T-helper 17 cell (primary cell): Measurements from ENCODE around the gene C13orf42. TPM values are rescaled to one million over a fixed set of nuclear protein-coding genes. Genes with fewer than 3 reads are reported as not detected.

Source experiments
- ATAC-seq: fragments of 150-1000 bp; cut with Tn5 transposase; 2 replicates; pipeline ENCODE4 v1.10.0; 2021; ENCODE audit warnings: mild to moderate bottlenecking, moderate library complexity
- DNase-seq, 3 donors: peaks; one replicate each; pipeline versions ENCODE4 v3.0.0 to v3.0.0-alpha.2; 2020 to 2021
- H3K9me3 ChIP-seq: one replicate; pipeline ENCODE4 v1.7.0; 2013; ENCODE audit warnings: low read length, mild to moderate bottlenecking; ENCODE audit not compliant: control insufficient read depth, poor library complexity, severe bottlenecking
- H3K27ac Mint-ChIP-seq: one replicate; pipeline ENCODE4 v1.8.0; 2022; ENCODE audit warnings: mild to moderate bottlenecking, moderate library complexity, mixed read lengths
- H3K27me3 Mint-ChIP-seq: one replicate; pipeline ENCODE4 v1.8.0; 2022; ENCODE audit warnings: mixed read lengths
- H3K36me3 Mint-ChIP-seq: one replicate; pipeline ENCODE4 v1.8.0; 2022; ENCODE audit warnings: low read depth, mixed read lengths
- H3K4me1 Mint-ChIP-seq: one replicate; pipeline ENCODE4 v1.8.0; 2022; ENCODE audit warnings: mild to moderate bottlenecking, mixed read lengths
- H3K4me3 Mint-ChIP-seq: one replicate; pipeline ENCODE4 v1.8.0; 2022; ENCODE audit warnings: mild to moderate bottlenecking, moderate library complexity, mixed read lengths
- total RNA-seq, 4 donors: library from RNA in 2 of 4; stranded (reverse) in 2 of 4; gene quantifications; one replicate each; pipeline ENCODE4 v1.2.3 and lab custom pipeline; 2022 to 2026

The C13orf42 gene
- total RNA-seq, 2 donors from 2014 or later: not detected

GRCh38 chr13:51047434-51048165 lies 63.5 kb downstream of the C13orf42 start:
- ATAC-seq: no peak
- Mint-ChIP-seq H3K27me3 (peaks cover 27% of the 10 kb centered on the region), H3K27ac (no peak overlapping the region), H3K4me1 (no peaks in the 10 kb centered on the region), H3K4me3 (no peak overlapping the region), H3K36me3 (no peaks in the 10 kb centered on the region)
- DNase-seq: no peak
- no peaks in the 10 kb centered on the region for H3K9me3 ChIP-seq

- no peak for ATAC-seq
- H3K36me3 Mint-ChIP-seq: no peaks in the 10 kb centered on the region
- H3K27me3 Mint-ChIP-seq: peaks cover 30% of the 10 kb centered on the region
- H3K9me3 ChIP-seq: no peaks in the 10 kb centered on the region
- no peak overlapping the region for H3K4me3 Mint-ChIP-seq
- no peaks in the 10 kb centered on the region for H3K4me1 Mint-ChIP-seq
- no peak overlapping the region for H3K27ac Mint-ChIP-seq
- DNase-seq: no peak
Observed at GRCh38 chr13:51045451-51045850, 65.6 kb downstream of the C13orf42 start.

- DNase-seq (no peak), ATAC-seq (no peak)
- Mint-ChIP-seq H3K27me3 (peaks cover 32% of the 10 kb centered on the region), H3K36me3 (no peaks in the 10 kb centered on the region), H3K4me1 (no peaks in the 10 kb centered on the region), H3K4me3 (no peak overlapping the region), H3K27ac (no peak overlapping the region)
- H3K9me3 ChIP-seq: no peaks in the 10 kb centered on the region
Observed at GRCh38 chr13:51044023-51044665, 66.9 kb downstream of the C13orf42 start.

- Mint-ChIP-seq H3K27ac (no peak overlapping the region), H3K4me1 (no peaks in the 10 kb centered on the region), H3K27me3 (peaks cover 24% of the 10 kb centered on the region), H3K4me3 (no peak overlapping the region), H3K36me3 (no peaks in the 10 kb centered on the region)
- H3K9me3 ChIP-seq: no peaks in the 10 kb centered on the region
- ATAC-seq (no peak), DNase-seq (no peak)
Observed at GRCh38 chr13:51043310-51043709, 67.8 kb downstream of the C13orf42 start.

- Mint-ChIP-seq H3K4me3 (no peak overlapping the region), H3K4me1 (peaks cover 2% of the 10 kb centered on the region), H3K36me3 (no peaks in the 10 kb centered on the region), H3K27me3 (peaks cover 24% of the 10 kb centered on the region), H3K27ac (no peak overlapping the region)
- DNase-seq (no peak), ATAC-seq (no peak)
- no peaks in the 10 kb centered on the region for H3K9me3 ChIP-seq
Observed at GRCh38 chr13:51041710-51042109, 69.4 kb downstream of the C13orf42 start.

- H3K4me3 Mint-ChIP-seq: no peak overlapping the region
Observed at GRCh38 chr13:51041126-51041525, 69.9 kb downstream of the C13orf42 start.

GRCh38 chr13:51040431-51040830 lies 70.6 kb downstream of the C13orf42 start:
- ATAC-seq (no peak), DNase-seq (no peak)
- Mint-ChIP-seq H3K4me1 (peaks cover 6% of the 10 kb centered on the region), H3K27ac (no peak overlapping the region), H3K36me3 (no peaks in the 10 kb centered on the region), H3K4me3 (no peak overlapping the region), H3K27me3 (peaks cover 24% of the 10 kb centered on the region)
- no peaks in the 10 kb centered on the region for H3K9me3 ChIP-seq

More at GRCh38 chr13:51041126-51041525, 69.9 kb downstream of the C13orf42 start:
- ATAC-seq (no peak), DNase-seq (no peak)
- H3K27me3 Mint-ChIP-seq: peaks cover 24% of the 10 kb centered on the region
- H3K9me3 ChIP-seq: no peaks in the 10 kb centered on the region
- H3K36me3 Mint-ChIP-seq: no peaks in the 10 kb centered on the region
- peaks cover 6% of the 10 kb centered on the region for H3K4me1 Mint-ChIP-seq
- H3K27ac Mint-ChIP-seq: no peak overlapping the region

- H3K27me3 Mint-ChIP-seq: peaks cover 15% of the 10 kb centered on the region
- DNase-seq: no peak
- H3K4me3 Mint-ChIP-seq: no peak overlapping the region
- H3K4me1 Mint-ChIP-seq: peaks cover 6% of the 10 kb centered on the region
- no peaks in the 10 kb centered on the region for H3K36me3 Mint-ChIP-seq
- no peaks in the 10 kb centered on the region for H3K9me3 ChIP-seq
- H3K27ac Mint-ChIP-seq: no peak overlapping the region
- ATAC-seq: no peak
Observed at GRCh38 chr13:51036418-51036817, 74.7 kb downstream of the C13orf42 start.

- no peak for DNase-seq
- H3K4me3 Mint-ChIP-seq: no peak overlapping the region
- H3K9me3 ChIP-seq: no peaks in the 10 kb centered on the region
- H3K36me3 Mint-ChIP-seq: no peaks in the 10 kb centered on the region
- ATAC-seq: no peak
- H3K4me1 Mint-ChIP-seq: peaks cover 6% of the 10 kb centered on the region
- no peak overlapping the region for H3K27ac Mint-ChIP-seq
- H3K27me3 Mint-ChIP-seq: peaks cover 14% of the 10 kb centered on the region
Observed at GRCh38 chr13:51035978-51036377, 75.1 kb downstream of the C13orf42 start.

- Mint-ChIP-seq H3K36me3 (no peaks in the 10 kb centered on the region), H3K27ac (no peak overlapping the region), H3K4me3 (no peak overlapping the region), H3K4me1 (peaks cover 6% of the 10 kb centered on the region), H3K27me3 (peaks cover 9% of the 10 kb centered on the region)
- ATAC-seq: no peak
- DNase-seq: no peak
- H3K9me3 ChIP-seq: no peaks in the 10 kb centered on the region
Observed at GRCh38 chr13:51035469-51035868, 75.6 kb downstream of the C13orf42 start.

GRCh38 chr13:51034906-51035305 lies 76.2 kb downstream of the C13orf42 start:
- no peaks in the 10 kb centered on the region for H3K36me3 Mint-ChIP-seq

GRCh38 chr13:51033421-51034185 lies 77.5 kb downstream of the C13orf42 start:
- Mint-ChIP-seq H3K36me3 (no peaks in the 10 kb centered on the region), H3K4me3 (no peak overlapping the region), H3K27ac (no peak overlapping the region), H3K27me3 (peaks cover 10% of the 10 kb centered on the region), H3K4me1 (peaks cover 6% of the 10 kb centered on the region)
- DNase-seq: no peak
- ATAC-seq: no peak
- no peaks in the 10 kb centered on the region for H3K9me3 ChIP-seq

More at GRCh38 chr13:51034906-51035305, 76.2 kb downstream of the C13orf42 start:
- peaks cover 6% of the 10 kb centered on the region for H3K4me1 Mint-ChIP-seq
- H3K27ac Mint-ChIP-seq: no peak overlapping the region
- DNase-seq (no peak), ATAC-seq (no peak)
- peaks cover 8% of the 10 kb centered on the region for H3K27me3 Mint-ChIP-seq
- no peak overlapping the region for H3K4me3 Mint-ChIP-seq
- no peaks in the 10 kb centered on the region for H3K9me3 ChIP-seq

- peaks cover under 1% of the 10 kb centered on the region for H3K36me3 Mint-ChIP-seq
- no peak overlapping the region for H3K4me3 Mint-ChIP-seq
- DNase-seq (no peak), ATAC-seq (no peak)
- H3K27ac Mint-ChIP-seq: no peak overlapping the region
- H3K27me3 Mint-ChIP-seq: peaks cover 17% of the 10 kb centered on the region
- no peaks in the 10 kb centered on the region for H3K9me3 ChIP-seq
- peaks cover 8% of the 10 kb centered on the region for H3K4me1 Mint-ChIP-seq
Observed at GRCh38 chr13:51032831-51033230, 78.2 kb downstream of the C13orf42 start.
